Measurements from ENCODE around the gene E4F1.

DNA sequence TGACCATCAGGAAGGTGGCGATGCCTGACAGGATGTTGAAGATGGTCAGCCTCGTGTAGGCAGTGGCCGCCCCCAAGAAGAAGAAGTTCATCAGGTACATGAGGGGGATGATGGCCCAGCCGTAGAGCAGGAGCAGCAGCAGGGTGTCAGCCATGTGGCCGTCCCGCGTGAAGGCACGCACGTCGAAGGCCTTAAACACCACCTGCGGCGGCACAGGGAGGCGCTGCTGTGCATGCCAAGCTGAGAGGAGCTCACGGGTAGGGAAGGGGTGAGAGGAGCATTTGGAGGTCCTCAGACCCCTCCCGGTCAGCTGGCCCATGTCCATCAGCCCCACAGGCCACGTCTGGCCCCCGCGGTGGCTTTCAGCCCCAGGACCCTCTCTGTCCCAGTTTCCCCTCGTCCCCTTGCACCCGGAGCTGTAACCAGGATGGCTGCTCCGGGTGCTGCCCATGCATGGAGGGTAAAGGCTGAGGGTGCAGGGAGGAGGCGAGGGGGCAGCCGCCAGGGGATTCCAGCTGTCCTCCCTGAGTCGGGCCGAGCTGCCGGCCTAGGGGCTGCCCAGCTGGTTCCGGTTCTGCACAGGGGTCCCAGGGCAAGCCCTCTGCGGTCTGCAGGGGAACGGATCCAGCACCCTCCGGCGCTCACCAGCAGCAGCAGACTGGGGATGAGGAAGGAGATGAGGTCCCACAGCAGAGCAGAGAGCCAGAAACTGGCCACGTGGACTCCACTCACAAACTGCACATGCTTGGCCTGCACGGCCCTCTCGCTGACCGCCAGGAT lies 61.6 kb downstream of the E4F1 start:
- TF ChIP-seq NFE2L1 (CRISPR knock-in tag; IDR thresholded peaks at IDR 0.05) (no peak), TEAD4 (CRISPR knock-in tag; IDR thresholded peaks at IDR 0.05) (no peak), ELF4 (CRISPR knock-in tag; IDR thresholded peaks at IDR 0.05; ENCODE audit: low read depth) (no peak), SP1 (CRISPR knock-in tag; conservative IDR thresholded peaks at IDR 0.05) (no peak), JUN (CRISPR knock-in tag; IDR thresholded peaks at IDR 0.05) (no peak), RELA (CRISPR knock-in tag; IDR thresholded peaks at IDR 0.05; ENCODE audit: borderline replicate concordance) (no peak), NFATC4 (CRISPR knock-in tag; IDR thresholded peaks at IDR 0.05) (no peak)
- TF ChIP-seq, protein P1, sequence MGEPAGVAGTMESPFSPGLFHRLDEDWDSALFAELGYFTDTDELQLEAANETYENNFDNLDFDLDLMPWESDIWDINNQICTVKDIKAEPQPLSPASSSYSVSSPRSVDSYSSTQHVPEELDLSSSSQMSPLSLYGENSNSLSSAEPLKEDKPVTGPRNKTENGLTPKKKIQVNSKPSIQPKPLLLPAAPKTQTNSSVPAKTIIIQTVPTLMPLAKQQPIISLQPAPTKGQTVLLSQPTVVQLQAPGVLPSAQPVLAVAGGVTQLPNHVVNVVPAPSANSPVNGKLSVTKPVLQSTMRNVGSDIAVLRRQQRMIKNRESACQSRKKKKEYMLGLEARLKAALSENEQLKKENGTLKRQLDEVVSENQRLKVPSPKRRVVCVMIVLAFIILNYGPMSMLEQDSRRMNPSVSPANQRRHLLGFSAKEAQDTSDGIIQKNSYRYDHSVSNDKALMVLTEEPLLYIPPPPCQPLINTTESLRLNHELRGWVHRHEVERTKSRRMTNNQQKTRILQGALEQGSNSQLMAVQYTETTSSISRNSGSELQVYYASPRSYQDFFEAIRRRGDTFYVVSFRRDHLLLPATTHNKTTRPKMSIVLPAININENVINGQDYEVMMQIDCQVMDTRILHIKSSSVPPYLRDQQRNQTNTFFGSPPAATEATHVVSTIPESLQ (CRISPR knock-in tag; IDR thresholded peaks at IDR 0.05) = no peak
- TF ChIP-seq, protein P2, sequence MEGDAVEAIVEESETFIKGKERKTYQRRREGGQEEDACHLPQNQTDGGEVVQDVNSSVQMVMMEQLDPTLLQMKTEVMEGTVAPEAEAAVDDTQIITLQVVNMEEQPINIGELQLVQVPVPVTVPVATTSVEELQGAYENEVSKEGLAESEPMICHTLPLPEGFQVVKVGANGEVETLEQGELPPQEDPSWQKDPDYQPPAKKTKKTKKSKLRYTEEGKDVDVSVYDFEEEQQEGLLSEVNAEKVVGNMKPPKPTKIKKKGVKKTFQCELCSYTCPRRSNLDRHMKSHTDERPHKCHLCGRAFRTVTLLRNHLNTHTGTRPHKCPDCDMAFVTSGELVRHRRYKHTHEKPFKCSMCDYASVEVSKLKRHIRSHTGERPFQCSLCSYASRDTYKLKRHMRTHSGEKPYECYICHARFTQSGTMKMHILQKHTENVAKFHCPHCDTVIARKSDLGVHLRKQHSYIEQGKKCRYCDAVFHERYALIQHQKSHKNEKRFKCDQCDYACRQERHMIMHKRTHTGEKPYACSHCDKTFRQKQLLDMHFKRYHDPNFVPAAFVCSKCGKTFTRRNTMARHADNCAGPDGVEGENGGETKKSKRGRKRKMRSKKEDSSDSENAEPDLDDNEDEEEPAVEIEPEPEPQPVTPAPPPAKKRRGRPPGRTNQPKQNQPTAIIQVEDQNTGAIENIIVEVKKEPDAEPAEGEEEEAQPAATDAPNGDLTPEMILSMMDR (IDR thresholded peaks at IDR 0.05) = no peak
- TF ChIP-seq, protein P3, sequence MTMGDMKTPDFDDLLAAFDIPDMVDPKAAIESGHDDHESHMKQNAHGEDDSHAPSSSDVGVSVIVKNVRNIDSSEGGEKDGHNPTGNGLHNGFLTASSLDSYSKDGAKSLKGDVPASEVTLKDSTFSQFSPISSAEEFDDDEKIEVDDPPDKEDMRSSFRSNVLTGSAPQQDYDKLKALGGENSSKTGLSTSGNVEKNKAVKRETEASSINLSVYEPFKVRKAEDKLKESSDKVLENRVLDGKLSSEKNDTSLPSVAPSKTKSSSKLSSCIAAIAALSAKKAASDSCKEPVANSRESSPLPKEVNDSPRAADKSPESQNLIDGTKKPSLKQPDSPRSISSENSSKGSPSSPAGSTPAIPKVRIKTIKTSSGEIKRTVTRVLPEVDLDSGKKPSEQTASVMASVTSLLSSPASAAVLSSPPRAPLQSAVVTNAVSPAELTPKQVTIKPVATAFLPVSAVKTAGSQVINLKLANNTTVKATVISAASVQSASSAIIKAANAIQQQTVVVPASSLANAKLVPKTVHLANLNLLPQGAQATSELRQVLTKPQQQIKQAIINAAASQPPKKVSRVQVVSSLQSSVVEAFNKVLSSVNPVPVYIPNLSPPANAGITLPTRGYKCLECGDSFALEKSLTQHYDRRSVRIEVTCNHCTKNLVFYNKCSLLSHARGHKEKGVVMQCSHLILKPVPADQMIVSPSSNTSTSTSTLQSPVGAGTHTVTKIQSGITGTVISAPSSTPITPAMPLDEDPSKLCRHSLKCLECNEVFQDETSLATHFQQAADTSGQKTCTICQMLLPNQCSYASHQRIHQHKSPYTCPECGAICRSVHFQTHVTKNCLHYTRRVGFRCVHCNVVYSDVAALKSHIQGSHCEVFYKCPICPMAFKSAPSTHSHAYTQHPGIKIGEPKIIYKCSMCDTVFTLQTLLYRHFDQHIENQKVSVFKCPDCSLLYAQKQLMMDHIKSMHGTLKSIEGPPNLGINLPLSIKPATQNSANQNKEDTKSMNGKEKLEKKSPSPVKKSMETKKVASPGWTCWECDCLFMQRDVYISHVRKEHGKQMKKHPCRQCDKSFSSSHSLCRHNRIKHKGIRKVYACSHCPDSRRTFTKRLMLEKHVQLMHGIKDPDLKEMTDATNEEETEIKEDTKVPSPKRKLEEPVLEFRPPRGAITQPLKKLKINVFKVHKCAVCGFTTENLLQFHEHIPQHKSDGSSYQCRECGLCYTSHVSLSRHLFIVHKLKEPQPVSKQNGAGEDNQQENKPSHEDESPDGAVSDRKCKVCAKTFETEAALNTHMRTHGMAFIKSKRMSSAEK (CRISPR knock-in tag; IDR thresholded peaks at IDR 0.05; ENCODE audit: borderline replicate concordance) = no peak
- TF ChIP-seq, protein P4, sequence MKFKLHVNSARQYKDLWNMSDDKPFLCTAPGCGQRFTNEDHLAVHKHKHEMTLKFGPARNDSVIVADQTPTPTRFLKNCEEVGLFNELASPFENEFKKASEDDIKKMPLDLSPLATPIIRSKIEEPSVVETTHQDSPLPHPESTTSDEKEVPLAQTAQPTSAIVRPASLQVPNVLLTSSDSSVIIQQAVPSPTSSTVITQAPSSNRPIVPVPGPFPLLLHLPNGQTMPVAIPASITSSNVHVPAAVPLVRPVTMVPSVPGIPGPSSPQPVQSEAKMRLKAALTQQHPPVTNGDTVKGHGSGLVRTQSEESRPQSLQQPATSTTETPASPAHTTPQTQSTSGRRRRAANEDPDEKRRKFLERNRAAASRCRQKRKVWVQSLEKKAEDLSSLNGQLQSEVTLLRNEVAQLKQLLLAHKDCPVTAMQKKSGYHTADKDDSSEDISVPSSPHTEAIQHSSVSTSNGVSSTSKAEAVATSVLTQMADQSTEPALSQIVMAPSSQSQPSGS (CRISPR knock-in tag; IDR thresholded peaks at IDR 0.05; ENCODE audit: borderline replicate concordance, low read depth) = no peak
- TF ChIP-seq, protein P5, sequence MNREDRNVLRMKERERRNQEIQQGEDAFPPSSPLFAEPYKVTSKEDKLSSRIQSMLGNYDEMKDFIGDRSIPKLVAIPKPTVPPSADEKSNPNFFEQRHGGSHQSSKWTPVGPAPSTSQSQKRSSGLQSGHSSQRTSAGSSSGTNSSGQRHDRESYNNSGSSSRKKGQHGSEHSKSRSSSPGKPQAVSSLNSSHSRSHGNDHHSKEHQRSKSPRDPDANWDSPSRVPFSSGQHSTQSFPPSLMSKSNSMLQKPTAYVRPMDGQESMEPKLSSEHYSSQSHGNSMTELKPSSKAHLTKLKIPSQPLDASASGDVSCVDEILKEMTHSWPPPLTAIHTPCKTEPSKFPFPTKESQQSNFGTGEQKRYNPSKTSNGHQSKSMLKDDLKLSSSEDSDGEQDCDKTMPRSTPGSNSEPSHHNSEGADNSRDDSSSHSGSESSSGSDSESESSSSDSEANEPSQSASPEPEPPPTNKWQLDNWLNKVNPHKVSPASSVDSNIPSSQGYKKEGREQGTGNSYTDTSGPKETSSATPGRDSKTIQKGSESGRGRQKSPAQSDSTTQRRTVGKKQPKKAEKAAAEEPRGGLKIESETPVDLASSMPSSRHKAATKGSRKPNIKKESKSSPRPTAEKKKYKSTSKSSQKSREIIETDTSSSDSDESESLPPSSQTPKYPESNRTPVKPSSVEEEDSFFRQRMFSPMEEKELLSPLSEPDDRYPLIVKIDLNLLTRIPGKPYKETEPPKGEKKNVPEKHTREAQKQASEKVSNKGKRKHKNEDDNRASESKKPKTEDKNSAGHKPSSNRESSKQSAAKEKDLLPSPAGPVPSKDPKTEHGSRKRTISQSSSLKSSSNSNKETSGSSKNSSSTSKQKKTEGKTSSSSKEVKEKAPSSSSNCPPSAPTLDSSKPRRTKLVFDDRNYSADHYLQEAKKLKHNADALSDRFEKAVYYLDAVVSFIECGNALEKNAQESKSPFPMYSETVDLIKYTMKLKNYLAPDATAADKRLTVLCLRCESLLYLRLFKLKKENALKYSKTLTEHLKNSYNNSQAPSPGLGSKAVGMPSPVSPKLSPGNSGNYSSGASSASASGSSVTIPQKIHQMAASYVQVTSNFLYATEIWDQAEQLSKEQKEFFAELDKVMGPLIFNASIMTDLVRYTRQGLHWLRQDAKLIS (CRISPR knock-in tag; IDR thresholded peaks at IDR 0.05; ENCODE audit: borderline replicate concordance) = no peak
- TF ChIP-seq, protein P6, sequence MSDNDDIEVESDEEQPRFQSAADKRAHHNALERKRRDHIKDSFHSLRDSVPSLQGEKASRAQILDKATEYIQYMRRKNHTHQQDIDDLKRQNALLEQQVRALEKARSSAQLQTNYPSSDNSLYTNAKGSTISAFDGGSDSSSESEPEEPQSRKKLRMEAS (CRISPR knock-in tag; IDR thresholded peaks at IDR 0.05) = no peak
- TF ChIP-seq, protein P7, sequence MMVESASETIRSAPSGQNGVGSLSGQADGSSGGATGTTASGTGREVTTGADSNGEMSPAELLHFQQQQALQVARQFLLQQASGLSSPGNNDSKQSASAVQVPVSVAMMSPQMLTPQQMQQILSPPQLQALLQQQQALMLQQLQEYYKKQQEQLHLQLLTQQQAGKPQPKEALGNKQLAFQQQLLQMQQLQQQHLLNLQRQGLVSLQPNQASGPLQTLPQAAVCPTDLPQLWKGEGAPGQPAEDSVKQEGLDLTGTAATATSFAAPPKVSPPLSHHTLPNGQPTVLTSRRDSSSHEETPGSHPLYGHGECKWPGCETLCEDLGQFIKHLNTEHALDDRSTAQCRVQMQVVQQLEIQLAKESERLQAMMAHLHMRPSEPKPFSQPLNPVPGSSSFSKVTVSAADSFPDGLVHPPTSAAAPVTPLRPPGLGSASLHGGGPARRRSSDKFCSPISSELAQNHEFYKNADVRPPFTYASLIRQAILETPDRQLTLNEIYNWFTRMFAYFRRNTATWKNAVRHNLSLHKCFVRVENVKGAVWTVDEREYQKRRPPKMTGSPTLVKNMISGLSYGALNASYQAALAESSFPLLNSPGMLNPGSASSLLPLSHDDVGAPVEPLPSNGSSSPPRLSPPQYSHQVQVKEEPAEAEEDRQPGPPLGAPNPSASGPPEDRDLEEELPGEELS (CRISPR knock-in tag; IDR thresholded peaks at IDR 0.05) = no peak
